ENCODE measurements around the gene RTN4. TPM values are rescaled to one million over a fixed set of nuclear protein-coding genes. Genes with fewer than 3 reads are reported as not detected.

Gene RTN4
- total RNA-seq, 1 experiment from 2014 or later: 236 TPM

DNA sequence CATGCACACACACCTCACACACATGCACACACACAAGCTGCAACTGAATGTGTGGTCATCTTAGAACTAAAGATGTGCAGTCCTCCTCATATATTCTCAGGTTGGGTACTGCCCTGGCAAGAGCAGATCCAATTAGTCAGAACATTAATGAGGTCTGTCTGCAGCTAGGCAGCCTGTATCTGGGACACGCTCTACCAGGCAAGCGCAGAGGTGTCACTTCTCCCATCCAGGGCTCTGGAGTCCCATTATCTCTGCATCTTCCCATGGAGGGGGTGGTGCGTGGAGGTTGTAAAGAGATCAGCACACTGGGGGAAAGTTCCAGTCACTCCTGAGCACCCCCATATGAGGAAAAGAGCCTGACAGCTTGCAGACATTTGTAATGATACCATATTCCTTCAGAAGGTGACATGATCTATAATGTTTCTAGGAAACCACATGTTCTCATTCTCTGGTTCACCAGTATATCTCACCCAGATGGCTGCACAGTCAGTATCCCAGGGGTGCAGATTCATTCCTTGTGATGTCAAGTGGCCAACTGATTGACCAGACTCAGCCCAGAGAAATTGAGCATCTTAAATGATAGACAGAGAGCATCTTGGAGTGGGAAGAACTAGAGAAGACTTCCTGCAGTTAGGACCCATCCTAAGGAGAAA lies 95.4 kb downstream of the RTN4 start:
- Mint-ChIP-seq H3K36me3 (ENCODE audit: insufficient read depth, unreplicated experiment) (peaks cover 20% of the 10 kb centered on the region), H3K4me3 (ENCODE audit: unreplicated experiment) (no peak overlapping the region), H3K27ac (ENCODE audit: unreplicated experiment) (no peak overlapping the region), H3K9me3 (ENCODE audit: unreplicated experiment) (no peaks in the 10 kb centered on the region), H3K4me1 (ENCODE audit: low read depth, unreplicated experiment) (peaks cover 27% of the 10 kb centered on the region), H3K27me3 (ENCODE audit: insufficient read depth, unreplicated experiment) (no peaks in the 10 kb centered on the region)
- no peak for DNase-seq
- H3K27me3 ChIP-seq (replicated peaks; ENCODE audit: control insufficient read depth, insufficient read depth, low read length): no peaks in the 10 kb centered on the region
- BruUV-seq (replicated peaks): no TSS peak
- H3K4me3 ChIP-seq (ENCODE audit: low read depth, low read length): no peak overlapping the region
- ChIA-PET CTCF (no interaction called here), POLR2A (no interaction called here)
- H3K9me3 ChIP-seq: no peaks in the 10 kb centered on the region
- intact Hi-C loops (cut with micrococcal nuclease; ENCODE audit: unreplicated experiment): no loop called here
- peaks cover 19% of the 10 kb centered on the region for H3K4me1 ChIP-seq
- TF ChIP-seq, protein P1, sequence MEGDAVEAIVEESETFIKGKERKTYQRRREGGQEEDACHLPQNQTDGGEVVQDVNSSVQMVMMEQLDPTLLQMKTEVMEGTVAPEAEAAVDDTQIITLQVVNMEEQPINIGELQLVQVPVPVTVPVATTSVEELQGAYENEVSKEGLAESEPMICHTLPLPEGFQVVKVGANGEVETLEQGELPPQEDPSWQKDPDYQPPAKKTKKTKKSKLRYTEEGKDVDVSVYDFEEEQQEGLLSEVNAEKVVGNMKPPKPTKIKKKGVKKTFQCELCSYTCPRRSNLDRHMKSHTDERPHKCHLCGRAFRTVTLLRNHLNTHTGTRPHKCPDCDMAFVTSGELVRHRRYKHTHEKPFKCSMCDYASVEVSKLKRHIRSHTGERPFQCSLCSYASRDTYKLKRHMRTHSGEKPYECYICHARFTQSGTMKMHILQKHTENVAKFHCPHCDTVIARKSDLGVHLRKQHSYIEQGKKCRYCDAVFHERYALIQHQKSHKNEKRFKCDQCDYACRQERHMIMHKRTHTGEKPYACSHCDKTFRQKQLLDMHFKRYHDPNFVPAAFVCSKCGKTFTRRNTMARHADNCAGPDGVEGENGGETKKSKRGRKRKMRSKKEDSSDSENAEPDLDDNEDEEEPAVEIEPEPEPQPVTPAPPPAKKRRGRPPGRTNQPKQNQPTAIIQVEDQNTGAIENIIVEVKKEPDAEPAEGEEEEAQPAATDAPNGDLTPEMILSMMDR (IDR thresholded peaks at IDR 0.05; ENCODE audit: insufficient read depth in 1 of 2, low read depth in 1 of 2, low read length in 1 of 2, severe bottlenecking in 1 of 2, unreplicated experiment in 1 of 2): no peak
- H3K36me3 ChIP-seq (ENCODE audit: control insufficient read depth, insufficient read depth, low read length): no peaks in the 10 kb centered on the region; the same call in 1 of the 2 replicates

DNA sequence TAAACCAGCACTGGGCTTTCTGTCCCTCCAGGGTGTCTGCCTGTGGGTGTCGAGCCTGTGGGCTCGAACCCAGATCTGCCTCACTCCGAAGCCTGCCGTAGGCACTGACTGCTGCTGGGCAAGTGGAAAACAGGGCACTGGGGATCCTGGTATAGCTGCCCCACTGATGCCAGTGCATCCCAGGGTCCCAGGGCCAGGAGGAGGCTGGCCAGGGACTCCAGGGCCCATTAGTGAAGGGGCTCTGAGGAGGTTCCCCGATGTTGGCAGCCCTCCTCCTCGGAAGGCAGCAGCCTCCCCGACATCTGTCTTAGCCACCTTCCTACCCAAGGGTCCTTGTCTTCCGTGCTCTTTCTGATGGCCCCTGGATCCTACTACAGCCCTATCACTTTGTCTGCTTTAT lies 96.1 kb downstream of the RTN4 start:
- ChIA-PET CTCF (no interaction called here), POLR2A (no interaction called here)
- intact Hi-C loops (cut with micrococcal nuclease; ENCODE audit: unreplicated experiment): no loop called here
- Mint-ChIP-seq H3K27me3 (ENCODE audit: insufficient read depth, unreplicated experiment) (no peaks in the 10 kb centered on the region), H3K4me3 (ENCODE audit: unreplicated experiment) (no peak overlapping the region), H3K9me3 (ENCODE audit: unreplicated experiment) (no peaks in the 10 kb centered on the region), H3K4me1 (ENCODE audit: low read depth, unreplicated experiment) (peaks cover 27% of the 10 kb centered on the region), H3K36me3 (ENCODE audit: insufficient read depth, unreplicated experiment) (peaks cover 16% of the 10 kb centered on the region), H3K27ac (ENCODE audit: unreplicated experiment) (no peak overlapping the region)
- no peaks in the 10 kb centered on the region for H3K27me3 ChIP-seq (replicated peaks; ENCODE audit: control insufficient read depth, insufficient read depth, low read length)
- no peak overlapping the region for H3K4me3 ChIP-seq (ENCODE audit: low read depth, low read length)
- H3K36me3 ChIP-seq (ENCODE audit: control insufficient read depth, insufficient read depth, low read length): no peaks in the 10 kb centered on the region; the same call in 1 of the 2 replicates
- no TSS peak for BruUV-seq (replicated peaks)
- no peak for DNase-seq
- no peaks in the 10 kb centered on the region for H3K9me3 ChIP-seq
- peaks cover 19% of the 10 kb centered on the region for H3K4me1 ChIP-seq
- TF ChIP-seq, protein P1 (IDR thresholded peaks at IDR 0.05; ENCODE audit: insufficient read depth in 1 of 2, low read depth in 1 of 2, low read length in 1 of 2, severe bottlenecking in 1 of 2, unreplicated experiment in 1 of 2): no peak

- Mint-ChIP-seq H3K4me3 (ENCODE audit: unreplicated experiment) (no peak overlapping the region), H3K4me1 (ENCODE audit: low read depth, unreplicated experiment) (peaks cover 27% of the 10 kb centered on the region), H3K36me3 (ENCODE audit: insufficient read depth, unreplicated experiment) (peaks cover 13% of the 10 kb centered on the region), H3K9me3 (ENCODE audit: unreplicated experiment) (no peaks in the 10 kb centered on the region), H3K27ac (ENCODE audit: unreplicated experiment) (no peak overlapping the region), H3K27me3 (ENCODE audit: insufficient read depth, unreplicated experiment) (no peaks in the 10 kb centered on the region)
- CTCF ChIA-PET: no interaction called here
- TF ChIP-seq, protein P1 (IDR thresholded peaks at IDR 0.05; ENCODE audit: insufficient read depth in 1 of 2, low read depth in 1 of 2, low read length in 1 of 2, severe bottlenecking in 1 of 2, unreplicated experiment in 1 of 2): no peak
- POLR2A ChIA-PET: no interaction called here
- Histone ChIP-seq H3K36me3 (ENCODE audit: control insufficient read depth, insufficient read depth, low read length) (no peaks in the 10 kb centered on the region), H3K4me3 (ENCODE audit: low read depth, low read length) (no peak overlapping the region), H3K27me3 (replicated peaks; ENCODE audit: control insufficient read depth, insufficient read depth, low read length) (no peaks in the 10 kb centered on the region), H3K4me1 (peaks cover 19% of the 10 kb centered on the region), H3K9me3 (no peaks in the 10 kb centered on the region)
- no TSS peak for BruUV-seq (replicated peaks)
- DNase-seq: no peak
- intact Hi-C loops (cut with micrococcal nuclease; ENCODE audit: unreplicated experiment): no loop called here
These were observed 97.2 kb downstream of the RTN4 start for GRCh38 chr2:54952978-54953456.
